Skeletal muscle tissue (tissue), 4 donors: ENCODE results near the gene TNRC18. TPM values are rescaled to one million over a fixed set of nuclear protein-coding genes. Genes with fewer than 3 reads are reported as not detected.
A peak's percentile ranks its signal among the peaks of the same experiment; 100 is the strongest.
"Not testable (repeated sequence)": the region's sequence is repeated elsewhere in the genome, so short reads cannot be mapped to it uniquely, and the experiment has no call there.

ENCODE experiments used
- H3K27ac ChIP-seq: one replicate; pipeline ENCODE4 v1.7.0; 2013; ENCODE audit warnings: mild to moderate bottlenecking, low read depth, low read length, inconsistent platforms
- H3K27me3 ChIP-seq, 3 donors: one replicate each; pipeline ENCODE4 v1.7.0; 2013; ENCODE audit warnings: low read length in 3 of 3; ENCODE audit not compliant: control insufficient read depth in 3 of 3, insufficient read depth in 3 of 3
- H3K36me3 ChIP-seq, 3 donors: one replicate each; pipeline ENCODE4 v1.7.0; 2013; ENCODE audit warnings: low read length in 3 of 3; ENCODE audit not compliant: control insufficient read depth in 3 of 3, insufficient read depth in 3 of 3
- H3K4me1 ChIP-seq, 3 donors: one replicate each; pipeline ENCODE4 v1.7.0; 2013; ENCODE audit warnings: low read length in 3 of 3, mild to moderate bottlenecking in 3 of 3; ENCODE audit not compliant: control insufficient read depth in 3 of 3, insufficient read depth in 3 of 3
- H3K4me3 ChIP-seq, 3 donors: one replicate each; pipeline ENCODE4 v1.7.0; 2013; ENCODE audit warnings: low read length in 3 of 3
- H3K9ac ChIP-seq, 3 donors: one replicate each; pipeline ENCODE4 v1.7.0; 2013; ENCODE audit warnings: low read length in 3 of 3, mild to moderate bottlenecking in 3 of 3, moderate library complexity in 2 of 3, low read depth in 1 of 3
- H3K9me3 ChIP-seq, 3 donors: one replicate each; pipeline ENCODE4 v1.7.0; 2013; ENCODE audit warnings: low read length in 3 of 3; ENCODE audit not compliant: control insufficient read depth in 3 of 3
- total RNA-seq: library from RNA; depleted of rRNA; stranded (reverse); fragments of >200 nt; gene quantifications from one replicate; pipeline ENCODE4 v1.2.3, GENCODE V29; 2014
- donor health status: Osteomylitis.

Gene TNRC18
- 25.6 TPM for total RNA-seq

DNA sequence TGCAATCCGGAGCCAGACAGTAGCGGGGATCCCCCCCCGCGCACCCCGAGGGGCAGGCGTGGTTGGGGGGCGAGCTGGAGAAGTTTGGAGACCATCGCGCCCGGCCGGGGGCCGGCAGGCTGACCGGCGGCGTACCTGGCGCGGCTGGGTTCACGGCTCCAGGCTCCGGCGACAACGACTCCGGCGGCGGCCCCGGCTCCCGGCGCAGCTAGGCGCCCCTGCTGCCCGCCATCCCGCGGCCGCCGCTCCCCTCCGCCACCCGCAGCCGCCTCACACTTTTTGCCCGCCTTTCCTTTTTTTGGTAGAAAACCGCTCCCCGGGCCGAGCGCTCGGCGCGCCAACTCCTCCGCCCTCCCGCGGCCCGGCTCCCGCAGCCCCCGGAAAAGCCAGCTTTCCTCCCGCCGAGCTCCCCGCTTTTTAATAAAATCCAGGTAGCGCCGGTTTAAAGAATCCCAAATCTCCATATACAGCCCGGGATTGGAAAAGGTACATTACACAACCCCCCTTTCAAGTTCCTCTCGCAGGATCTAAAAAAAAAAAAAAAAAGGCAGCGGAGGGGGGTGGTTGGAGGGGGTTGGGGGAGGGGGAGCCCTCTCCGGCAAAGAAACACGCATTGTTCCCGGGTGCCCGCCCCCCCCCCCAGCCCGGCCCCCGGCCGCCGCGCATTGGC lies at the start of gene TNRC18:
TSS of gene TNRC18 (minus strand) at position 529 of the 670 bp plus-strand sequence. CDS start 2,588 bp downstream, outside the sequence.
- Histone ChIP-seq H3K27ac (peak within 1 kb of the TSS; percentile 97), H3K4me3 (peak within 1 kb of the TSS; percentile 91 to 94 (median 92)), H3K36me3 (no peaks in the 10 kb centered on the region), H3K9me3 (no peaks in the 10 kb centered on the region), H3K4me1 (peaks cover 14 to 23% (median 20%) of the 10 kb centered on the region in 3 donors), H3K27me3 (no peaks in the 10 kb centered on the region), H3K9ac (peak within 1 kb of the TSS; percentile 98 to 99 (median 99))

DNA sequence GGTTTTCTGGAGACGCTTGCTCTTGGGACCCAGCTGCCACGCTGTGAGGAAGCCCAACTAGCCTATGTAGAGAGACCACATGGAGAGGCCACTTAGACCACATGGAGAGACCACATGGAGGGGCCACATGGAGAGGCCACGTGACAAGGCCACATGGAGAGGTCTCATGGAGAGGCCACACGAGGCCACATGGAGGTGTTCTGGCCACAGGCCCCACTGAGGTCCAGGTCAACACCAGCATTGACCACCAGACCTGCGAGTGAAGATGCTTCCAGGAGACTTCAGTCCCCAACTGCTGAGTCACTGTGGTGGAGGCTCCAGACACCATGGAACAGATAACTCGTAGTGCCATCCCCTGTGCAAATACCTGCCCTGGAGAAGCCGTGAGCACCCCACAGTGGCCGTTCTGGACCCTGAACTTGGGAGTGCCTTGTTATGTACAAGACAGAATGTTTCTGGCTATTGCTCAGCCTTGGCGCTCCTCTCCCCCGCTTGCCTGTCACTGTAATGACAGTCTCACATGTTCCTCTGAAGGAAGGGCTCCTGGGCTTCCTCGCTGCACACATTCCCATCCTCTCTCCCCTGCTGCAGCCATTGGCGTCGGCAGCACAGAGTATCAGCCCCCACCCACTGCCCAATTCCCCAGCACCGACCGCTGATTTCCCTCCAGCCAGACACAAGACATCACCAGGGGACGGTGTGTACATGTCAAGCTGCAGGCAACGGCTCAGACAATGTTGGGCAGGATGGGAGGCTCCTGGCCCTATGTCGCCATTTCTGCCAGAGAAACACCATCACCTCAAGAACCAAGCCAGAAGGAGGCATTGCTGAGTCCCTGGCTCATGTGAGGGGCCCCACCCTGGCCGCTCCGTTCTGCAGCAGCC lies 49.0 kb upstream of the TNRC18 start:
- H3K4me1 ChIP-seq, result peaks cover 0 to under 1% (median 0%) of the 10 kb centered on the region in 3 donors

GRCh38 chr7:5471623-5472022 lies 48.0 kb upstream of the TNRC18 start:
- H3K4me3 ChIP-seq, result not testable (repeated sequence)

More for the DNA sequence above, 49.0 kb upstream of the TNRC18 start:
- H3K27me3 ChIP-seq, result no peaks in the 10 kb centered on the region
- peaks cover 0 to 6% (median 4%) of the 10 kb centered on the region in 3 donors for H3K9me3 ChIP-seq
- no peak overlapping the region for H3K27ac ChIP-seq
- H3K9ac ChIP-seq, result no peak overlapping the region
- H3K36me3 ChIP-seq, result peaks cover 0 to 7% (median 0%) of the 10 kb centered on the region in 3 donors
- H3K4me3 ChIP-seq, result no peak overlapping the region

DNA sequence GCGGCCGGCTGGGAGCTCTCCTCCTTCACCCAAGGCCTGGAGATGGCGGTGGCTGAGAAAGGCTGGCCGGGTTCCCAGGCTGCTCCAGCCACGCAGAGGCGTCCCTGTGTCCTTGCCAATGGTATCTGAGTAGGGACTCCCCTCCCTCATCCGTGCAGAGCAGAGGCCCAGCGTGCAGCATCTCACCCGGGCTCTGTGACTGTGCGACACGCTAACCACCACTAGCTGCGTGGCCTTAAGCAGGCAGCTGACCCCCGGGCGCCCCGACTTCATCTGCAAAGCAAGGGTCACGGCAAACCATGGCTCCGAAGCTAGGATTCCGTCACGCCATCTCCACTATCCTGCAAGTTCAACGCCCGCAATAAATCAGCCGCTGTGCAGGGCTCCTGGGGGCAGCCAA lies 47.2 kb upstream of the TNRC18 start:
- no peak overlapping the region for H3K9ac ChIP-seq

More at GRCh38 chr7:5471623-5472022, 48.0 kb upstream of the TNRC18 start:
- not testable (repeated sequence) for H3K4me1 ChIP-seq, H3K36me3 ChIP-seq, H3K27me3 ChIP-seq, H3K27ac ChIP-seq, H3K9me3 ChIP-seq, H3K9ac ChIP-seq

GRCh38 chr7:5470167-5470532 lies 46.5 kb upstream of the TNRC18 start:
- H3K9ac ChIP-seq, result no peak overlapping the region
- H3K4me1 ChIP-seq, result no peaks in the 10 kb centered on the region
- H3K4me3 ChIP-seq, result no peak overlapping the region
- H3K27me3 ChIP-seq, result no peaks in the 10 kb centered on the region
- peaks cover 0 to 4% (median 0%) of the 10 kb centered on the region in 3 donors for H3K36me3 ChIP-seq
- H3K9me3 ChIP-seq, result peaks cover 0 to 6% (median 4%) of the 10 kb centered on the region in 3 donors
- H3K27ac ChIP-seq, result no peak overlapping the region

More for the DNA sequence above, 47.2 kb upstream of the TNRC18 start:
- no peaks in the 10 kb centered on the region for H3K27me3 ChIP-seq
- no peak overlapping the region for H3K4me3 ChIP-seq
- peaks cover 0 to 6% (median 0%) of the 10 kb centered on the region in 3 donors for H3K36me3 ChIP-seq
- H3K9me3 ChIP-seq, result peaks cover 0 to 6% (median 4%) of the 10 kb centered on the region in 3 donors
- H3K4me1 ChIP-seq, result no peaks in the 10 kb centered on the region
- no peak overlapping the region for H3K27ac ChIP-seq

- no peak overlapping the region for H3K27ac ChIP-seq
- no peak overlapping the region for H3K4me3 ChIP-seq
- no peaks in the 10 kb centered on the region for H3K4me1 ChIP-seq
- peaks cover 0 to 4% (median 0%) of the 10 kb centered on the region in 3 donors for H3K36me3 ChIP-seq
- no peak overlapping the region for H3K9ac ChIP-seq
- peaks cover 0 to 6% (median 4%) of the 10 kb centered on the region in 3 donors for H3K9me3 ChIP-seq
- no peaks in the 10 kb centered on the region for H3K27me3 ChIP-seq
Observed at GRCh38 chr7:5469375-5470166, 45.9 kb upstream of the TNRC18 start.

- peaks cover 0 to 5% (median 4%) of the 10 kb centered on the region in 3 donors for H3K9me3 ChIP-seq
- H3K4me3 ChIP-seq, result no peak overlapping the region
- no peak overlapping the region for H3K27ac ChIP-seq
- H3K4me1 ChIP-seq, result no peaks in the 10 kb centered on the region
- peaks cover 0 to 4% (median 0%) of the 10 kb centered on the region in 3 donors for H3K36me3 ChIP-seq
- no peaks in the 10 kb centered on the region for H3K27me3 ChIP-seq
- no peak overlapping the region for H3K9ac ChIP-seq
Observed at GRCh38 chr7:5467645-5468044, 44.0 kb upstream of the TNRC18 start.

DNA sequence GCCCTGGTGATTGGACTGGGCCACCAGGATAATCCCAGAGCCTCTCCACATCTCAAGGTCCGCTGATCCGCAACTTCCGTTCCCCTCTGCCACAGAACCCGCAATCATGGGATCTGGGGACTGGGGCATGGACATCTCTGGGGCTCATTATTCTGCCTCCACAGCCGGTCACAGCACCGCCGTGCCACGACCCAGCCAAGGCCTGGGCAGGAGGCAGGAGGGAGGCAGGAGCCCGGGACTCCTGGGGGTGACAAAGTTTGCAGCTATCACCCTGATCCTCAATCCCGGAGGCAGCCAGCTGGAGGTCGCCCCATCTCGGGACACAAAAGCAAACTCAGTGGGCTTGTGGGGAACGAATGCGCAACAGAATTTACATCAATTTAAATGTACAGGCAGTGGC lies 42.9 kb upstream of the TNRC18 start:
- no peaks in the 10 kb centered on the region for H3K27me3 ChIP-seq
- H3K27ac ChIP-seq, result no peak overlapping the region

GRCh38 chr7:5463031-5463430 lies 39.4 kb upstream of the TNRC18 start:
- no peak overlapping the region for H3K27ac ChIP-seq
- H3K9ac ChIP-seq, result no peak overlapping the region
- no peaks in the 10 kb centered on the region for H3K4me1 ChIP-seq
- no peak overlapping the region for H3K4me3 ChIP-seq
- no peaks in the 10 kb centered on the region for H3K27me3 ChIP-seq
- H3K36me3 ChIP-seq, result no peaks in the 10 kb centered on the region
- no peaks in the 10 kb centered on the region for H3K9me3 ChIP-seq

More for the DNA sequence above, 42.9 kb upstream of the TNRC18 start:
- no peak overlapping the region for H3K4me3 ChIP-seq
- no peaks in the 10 kb centered on the region for H3K36me3 ChIP-seq
- no peaks in the 10 kb centered on the region for H3K4me1 ChIP-seq
- no peaks in the 10 kb centered on the region for H3K9me3 ChIP-seq
- no peak overlapping the region for H3K9ac ChIP-seq
